Measurements from ENCODE around the gene DPCD.

DNA sequence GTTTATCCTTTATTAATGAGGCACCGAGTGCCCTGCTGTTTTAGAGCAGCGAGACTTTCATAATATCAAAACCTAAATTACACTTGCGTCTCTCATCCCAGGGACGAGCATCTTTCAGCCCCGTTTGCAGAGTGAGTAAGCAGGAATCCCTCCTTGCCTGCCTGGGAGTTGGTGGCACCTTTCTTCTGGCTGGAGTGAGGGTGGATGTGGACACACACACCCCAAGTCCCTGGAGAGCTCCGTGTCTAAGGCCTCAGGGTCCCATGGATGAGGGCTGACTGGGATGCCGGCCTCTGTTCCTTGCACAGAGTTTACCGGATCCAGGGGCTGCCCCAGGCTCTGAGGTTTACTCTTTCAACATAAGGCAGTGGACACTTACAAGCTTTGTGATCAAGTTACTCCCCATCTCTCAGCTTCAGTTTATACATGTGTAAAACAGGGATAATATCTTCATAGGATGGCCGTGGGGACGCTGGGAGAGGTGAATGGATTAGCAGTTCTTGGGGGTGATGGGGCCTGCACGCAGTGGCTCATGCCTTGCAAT lies 24.6 kb upstream of the DPCD start:
- no peak for TF ChIP-seq CTCF (IDR thresholded peaks at IDR 0.05)
- no peak for TF ChIP-seq POLR2A (IDR thresholded peaks at IDR 0.05)
- no peak for TF ChIP-seq EP300 (IDR thresholded peaks at IDR 0.05)

Data from ovary (tissue), 3 donors.